ENCODE results near the gene PTPRF.

The PTPRF gene

DNA sequence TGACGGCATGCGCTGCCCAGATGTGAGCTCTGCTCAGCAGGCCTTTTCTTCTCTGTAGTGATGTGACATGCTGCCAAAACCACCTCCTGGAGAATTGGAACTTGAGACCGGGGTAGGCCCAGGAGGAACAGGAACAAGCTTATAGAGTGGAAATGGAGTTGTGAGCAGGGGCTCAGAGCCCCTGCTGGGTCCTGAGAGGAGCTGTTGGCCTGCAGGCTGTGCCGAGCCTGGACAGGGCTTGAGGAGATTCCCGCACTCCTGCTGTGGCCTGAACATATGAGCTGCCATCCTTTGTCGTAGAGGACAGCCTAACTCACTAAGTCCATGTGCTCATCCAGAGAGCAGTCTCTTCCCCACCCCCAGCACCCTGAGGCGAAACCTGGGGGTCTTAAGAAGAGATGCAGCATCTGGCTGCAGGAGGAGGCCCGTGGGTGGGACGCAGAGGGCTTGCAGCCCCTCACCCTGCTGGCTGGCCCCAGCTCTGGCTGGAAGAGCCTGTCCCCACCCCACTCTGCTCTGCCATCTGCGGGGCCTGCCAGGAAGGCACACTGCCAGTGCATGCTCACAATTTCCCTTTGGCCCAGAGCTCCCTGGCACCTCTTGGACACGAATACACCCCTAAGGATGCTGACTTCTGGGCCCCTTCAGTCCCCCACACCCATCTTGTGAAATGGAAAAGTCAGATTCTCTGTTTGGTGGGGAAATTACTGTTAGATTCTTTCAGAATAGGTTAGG lies 42.5 kb downstream of the PTPRF start:
- DNase-seq (ENCODE audit: low read depth) = no peak
- TF ChIP-seq, protein P1, sequence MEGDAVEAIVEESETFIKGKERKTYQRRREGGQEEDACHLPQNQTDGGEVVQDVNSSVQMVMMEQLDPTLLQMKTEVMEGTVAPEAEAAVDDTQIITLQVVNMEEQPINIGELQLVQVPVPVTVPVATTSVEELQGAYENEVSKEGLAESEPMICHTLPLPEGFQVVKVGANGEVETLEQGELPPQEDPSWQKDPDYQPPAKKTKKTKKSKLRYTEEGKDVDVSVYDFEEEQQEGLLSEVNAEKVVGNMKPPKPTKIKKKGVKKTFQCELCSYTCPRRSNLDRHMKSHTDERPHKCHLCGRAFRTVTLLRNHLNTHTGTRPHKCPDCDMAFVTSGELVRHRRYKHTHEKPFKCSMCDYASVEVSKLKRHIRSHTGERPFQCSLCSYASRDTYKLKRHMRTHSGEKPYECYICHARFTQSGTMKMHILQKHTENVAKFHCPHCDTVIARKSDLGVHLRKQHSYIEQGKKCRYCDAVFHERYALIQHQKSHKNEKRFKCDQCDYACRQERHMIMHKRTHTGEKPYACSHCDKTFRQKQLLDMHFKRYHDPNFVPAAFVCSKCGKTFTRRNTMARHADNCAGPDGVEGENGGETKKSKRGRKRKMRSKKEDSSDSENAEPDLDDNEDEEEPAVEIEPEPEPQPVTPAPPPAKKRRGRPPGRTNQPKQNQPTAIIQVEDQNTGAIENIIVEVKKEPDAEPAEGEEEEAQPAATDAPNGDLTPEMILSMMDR (IDR thresholded peaks at IDR 0.05; ENCODE audit: insufficient read depth, low read depth, low read length, missing control alignments) = no peak
- H3K4me3 ChIP-seq (ENCODE audit: low read length) = no peak overlapping the region

- DNase-seq (ENCODE audit: low read depth) = no peak
- TF ChIP-seq, protein P1 (IDR thresholded peaks at IDR 0.05; ENCODE audit: insufficient read depth, low read depth, low read length, missing control alignments) = no peak
- no peak overlapping the region for H3K4me3 ChIP-seq (ENCODE audit: low read length)
These were observed 45.8 kb downstream of the PTPRF start for GRCh38 chr1:43576521-43576920.

- DNase-seq (ENCODE audit: low read depth) = no peak
- H3K4me3 ChIP-seq (ENCODE audit: low read length) = no peak overlapping the region
- TF ChIP-seq, protein P1 (IDR thresholded peaks at IDR 0.05; ENCODE audit: insufficient read depth, low read depth, low read length, missing control alignments) = no peak
These were observed 47.2 kb downstream of the PTPRF start for GRCh38 chr1:43577655-43578542.

DNA sequence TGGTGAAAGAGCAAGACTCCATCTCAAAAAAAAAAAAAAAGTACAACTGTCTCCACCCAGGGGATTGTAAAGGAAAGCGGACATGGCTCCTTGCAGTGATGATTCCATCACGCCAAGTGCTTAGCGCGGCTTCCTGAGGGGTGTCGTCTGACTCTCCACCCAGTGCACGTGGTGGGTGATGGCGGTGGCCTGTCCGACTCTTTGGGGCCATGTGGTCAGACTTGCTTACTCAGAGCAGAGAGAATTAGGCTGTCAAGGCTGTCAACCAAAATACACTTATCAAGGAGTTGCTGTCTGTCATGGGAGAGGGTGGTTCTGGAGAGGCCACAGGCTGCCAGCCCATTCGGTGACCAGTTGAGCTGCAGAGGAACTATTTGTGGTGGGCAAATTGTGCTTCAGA lies 49.4 kb downstream of the PTPRF start:
- no peak overlapping the region for H3K4me3 ChIP-seq (ENCODE audit: low read length)
- no peak for DNase-seq (ENCODE audit: low read depth)
- TF ChIP-seq, protein P1 (IDR thresholded peaks at IDR 0.05; ENCODE audit: insufficient read depth, low read depth, low read length, missing control alignments) = no peak

GRCh38 chr1:43582162-43582566 lies 51.5 kb downstream of the PTPRF start:
- no peak overlapping the region for H3K4me3 ChIP-seq (ENCODE audit: low read length)
- TF ChIP-seq, protein P1 (IDR thresholded peaks at IDR 0.05; ENCODE audit: insufficient read depth, low read depth, low read length, missing control alignments) = no peak
- peak; percentile 99 for DNase-seq (ENCODE audit: low read depth)

- DNase-seq (ENCODE audit: low read depth) = no peak
- no peak overlapping the region for H3K4me3 ChIP-seq (ENCODE audit: low read length)
- TF ChIP-seq, protein P1 (IDR thresholded peaks at IDR 0.05; ENCODE audit: insufficient read depth, low read depth, low read length, missing control alignments) = no peak
These were observed 52.4 kb downstream of the PTPRF start for GRCh38 chr1:43583058-43583457.

Data from epithelial cell of esophagus (primary cell).